ENCODE results near the gene CDKL2. TPM values are rescaled to one million over a fixed set of nuclear protein-coding genes. Genes with fewer than 3 reads are reported as not detected.

CDKL2 gene
- total RNA-seq, 1 experiment from 2014 or later: 1.5 TPM

GRCh38 chr4:75549019-75549418, 81.3 kb downstream of the CDKL2 start:
- H3K18ac ChIP-seq (ENCODE audit: insufficient read length, low read depth, low read length): no peak overlapping the region
- no peaks in the 10 kb centered on the region for H3K79me2 ChIP-seq (ENCODE audit: insufficient read depth, low read length)
- H3K79me1 ChIP-seq (ENCODE audit: insufficient read depth, low read depth, low read length, poor library complexity, severe bottlenecking): no peaks in the 10 kb centered on the region
- DNase-seq: no peak
- no peak overlapping the region for H3K23ac ChIP-seq (ENCODE audit: insufficient read length, low read depth, low read length)
- no peaks in the 10 kb centered on the region for H4K20me1 ChIP-seq (ENCODE audit: control insufficient read depth, insufficient read depth, insufficient read length)
- no peak overlapping the region for H2BK20ac ChIP-seq (ENCODE audit: low read depth, low read length, poor library complexity, severe bottlenecking)
- no peak overlapping the region for H3K4ac ChIP-seq (ENCODE audit: low read depth, low read length)
- no peak overlapping the region for H3K56ac ChIP-seq (ENCODE audit: insufficient read length, low read depth, low read length)
- no peak overlapping the region for H4K5ac ChIP-seq (ENCODE audit: insufficient read length, low read depth, low read length)
- Mint-ChIP-seq H3K27ac (no peak overlapping the region), H3K36me3 (ENCODE audit: insufficient read depth in 1 of 3, low read depth in 3 of 3) (peaks cover 0 to 4% (median 0%) of the 10 kb centered on the region in 3 experiments; a peak in 1 of 7 replicates), H3K27me3 (ENCODE audit: low read depth) (no peaks in the 10 kb centered on the region), H3K4me3 (no peak overlapping the region), H3K9me3 (no peaks in the 10 kb centered on the region), H3K4me1 (peaks cover 0 to 5% of the 10 kb centered on the region in 2 experiments; a peak in 1 of 4 replicates)
- no peak overlapping the region for H2AFZ ChIP-seq (ENCODE audit: low read length)
- no peak for TF ChIP-seq CTCF (conservative IDR thresholded peaks at IDR 0.05)
- no peak overlapping the region for H3K14ac ChIP-seq (ENCODE audit: insufficient read depth, low read length)
- H2BK15ac ChIP-seq (ENCODE audit: low read depth, low read length): no peak overlapping the region
- no peak overlapping the region for H2AK5ac ChIP-seq (ENCODE audit: insufficient read length, low read length)
- no peak overlapping the region for H2BK120ac ChIP-seq (ENCODE audit: low read depth, low read length, poor library complexity, severe bottlenecking)
- no peaks in the 10 kb centered on the region for H3K23me2 ChIP-seq (ENCODE audit: insufficient read length, low read depth, low read length, poor library complexity, severe bottlenecking)
- H3T11ph ChIP-seq (ENCODE audit: low read length): no peak overlapping the region
- H4K91ac ChIP-seq (ENCODE audit: insufficient read length, low read depth, low read length): no peak overlapping the region
- H2BK12ac ChIP-seq (ENCODE audit: insufficient read length, low read depth, low read length): no peak overlapping the region
- H4K8ac ChIP-seq (replicated peaks; ENCODE audit: insufficient read length, low read depth, low read length): peak overlapping the region; percentile 72
- H3K27ac ChIP-seq (ENCODE audit: insufficient read length, low read depth, low read length): no peak overlapping the region
- no peaks in the 10 kb centered on the region for H3K9me3 ChIP-seq (ENCODE audit: control insufficient read depth, low read depth, low read length)
- no peaks in the 10 kb centered on the region for H3K27me3 ChIP-seq (ENCODE audit: insufficient read depth, low read length)
- no peak overlapping the region for H3K9ac ChIP-seq (ENCODE audit: extremely low read depth, insufficient read length, low read length)
- H3K4me1 ChIP-seq (ENCODE audit: insufficient read depth, low read length): no peaks in the 10 kb centered on the region; the same call in 1 of the 2 replicates
- H2BK5ac ChIP-seq (ENCODE audit: insufficient read length, low read length): no peak overlapping the region
- no CpG with 5 or more reads among the region's 2 CpGs for whole genome bisulfite sequencing (ENCODE audit: extremely low coverage, insufficient read length, low lambda C conversion rate)
- no peak overlapping the region for H3K4me2 ChIP-seq (ENCODE audit: insufficient read depth, insufficient read length, low read length)

All from H9 (cell line).